H1 (cell line): ENCODE results near the gene SH3PXD2B. TPM values are rescaled to one million over a fixed set of nuclear protein-coding genes. Genes with fewer than 3 reads are reported as not detected.

Experiments used
- CTCF ChIA-PET: fragments of 300-600 bp; sonication (Branson Sonifier 250); formaldehyde crosslinking; loops from one replicate; lab custom pipeline; 2021; ENCODE audit not compliant: partially characterized antibody; lab: Charles Lee
- POLR2A ChIA-PET: fragments of 300-600 bp; sonication (Branson Sonifier 250); formaldehyde crosslinking; loops from one replicate; lab custom pipeline; 2021; ENCODE audit warnings: inconsistent platforms; ENCODE audit not compliant: partially characterized antibody; lab: Charles Lee
- DNase-seq, 2 experiments: peaks; one replicate each; pipeline versions ENCODE4 v3.0.0 to v3.0.0-alpha.2; 2010 to 2022; ENCODE audit warnings: low spot score in 2 of 2, low read depth in 1 of 2, mixed read lengths in 1 of 2
- FAIRE-seq: peaks from 2 replicates; lab custom pipeline; 2011; peaks lifted over from hg19 to GRCh38; lab: Jason Lieb, UNC
- H2AFZ ChIP-seq: 2 replicates; pipeline ENCODE4 v1.8.1; 2012; ENCODE audit warnings: low read length, inconsistent platforms
- H2AK5ac ChIP-seq: 2 replicates; pipeline ENCODE4 v1.6.1; 2013; ENCODE audit warnings: low read depth, low read length
- H2BK120ac ChIP-seq: replicated peaks from 2 replicates; pipeline ENCODE3; 2013; ENCODE audit warnings: low read depth, low read length, inconsistent platforms
- H2BK12ac ChIP-seq: 2 replicates; pipeline ENCODE4 v1.6.1; 2013; ENCODE audit warnings: low read depth, low read length
- H2BK15ac ChIP-seq: 2 replicates; pipeline ENCODE4 v1.6.1; 2013; ENCODE audit warnings: low read length
- H2BK20ac ChIP-seq: 2 replicates; pipeline ENCODE4 v1.6.1; 2013; ENCODE audit warnings: low read length
- H2BK5ac ChIP-seq: 2 replicates; pipeline ENCODE4 v1.6.1; 2013; ENCODE audit warnings: low read depth, low read length
- H3K14ac ChIP-seq: 2 replicates; pipeline ENCODE4 v1.6.1; 2013; ENCODE audit warnings: inconsistent platforms; ENCODE audit not compliant: insufficient read length
- H3K18ac ChIP-seq: 2 replicates; pipeline ENCODE4 v1.6.1; 2013; ENCODE audit warnings: low read length; ENCODE audit errors: extremely low read depth
- H3K23ac ChIP-seq: 2 replicates; pipeline ENCODE4 v1.6.1; 2013; ENCODE audit warnings: inconsistent platforms; ENCODE audit not compliant: insufficient read length
- H3K23me2 ChIP-seq: 2 replicates; pipeline ENCODE4 v1.6.1; 2013; ENCODE audit warnings: low read depth, low read length
- H3K27ac ChIP-seq: 2 replicates; pipeline ENCODE4 v1.6.1; 2011; ENCODE audit warnings: low read depth, low read length, inconsistent platforms
- H3K27me3 ChIP-seq, 4 experiments: replicated peaks in 1 of 4; 1 replicate in 1 of 4; 2 replicates in 3 of 4; pipeline versions ENCODE4 v1.6.1 to v1.8.1; 2011 to 2013; ENCODE audit warnings: low read length in 3 of 4, mild to moderate bottlenecking in 3 of 4, inconsistent platforms in 2 of 4, mixed read lengths in 2 of 4, moderate library complexity in 1 of 4; ENCODE audit not compliant: control insufficient read depth in 3 of 4, insufficient read depth in 3 of 4; ENCODE audit errors: extremely low read depth in 1 of 4
- H3K36me3 ChIP-seq, 4 experiments: 2 replicates each; pipeline versions ENCODE4 v1.6.1 to v1.8.1; 2011 to 2013; ENCODE audit warnings: mild to moderate bottlenecking in 4 of 4, low read length in 3 of 4, moderate library complexity in 2 of 4, control low read depth in 1 of 4, inconsistent platforms in 1 of 4; ENCODE audit not compliant: insufficient read depth in 4 of 4, control insufficient read depth in 2 of 4
- H3K4ac ChIP-seq: replicated peaks from 2 replicates; pipeline ENCODE3; 2013; ENCODE audit warnings: low read length, low read depth, mixed read lengths, inconsistent platforms; ENCODE audit not compliant: insufficient read length
- H3K4me1 ChIP-seq, 4 experiments: replicated peaks in 1 of 4; 1 replicate in 1 of 4; 2 replicates in 3 of 4; pipeline versions ENCODE4 v1.6.1 to v1.8.1; 2011 to 2013; ENCODE audit warnings: low read length in 3 of 4, inconsistent platforms in 2 of 4, mixed read lengths in 1 of 4; ENCODE audit not compliant: insufficient read depth in 4 of 4, control insufficient read depth in 3 of 4
- H3K4me2 ChIP-seq, 2 experiments: 2 replicates each; pipeline versions ENCODE4 v1.6.1 to v1.8.1; 2011 to 2013; ENCODE audit warnings: low read depth in 2 of 2, low read length in 2 of 2, control low read depth in 1 of 2, inconsistent platforms in 1 of 2, mild to moderate bottlenecking in 1 of 2; ENCODE audit not compliant: insufficient read depth in 1 of 2
- H3K4me3 ChIP-seq, 4 experiments: fragments of 200-600, 300-600 bp in 1 of 4; sonication (generic), shearing (Covaris generic), sonication (Bioruptor Twin) in 1 of 4; 2 replicates each; pipeline versions ENCODE4 v1.5.1 to v1.8.1; 2011 to 2016; ENCODE audit warnings: low read length in 4 of 4, low read depth in 3 of 4, control low read depth in 2 of 4, inconsistent platforms in 2 of 4, mild to moderate bottlenecking in 2 of 4, mixed read lengths in 1 of 4, moderate library complexity in 1 of 4; ENCODE audit not compliant: insufficient read depth in 2 of 4; ENCODE audit errors: extremely low read depth in 1 of 4
- H3K56ac ChIP-seq: replicated peaks from 2 replicates; pipeline ENCODE3; 2013; ENCODE audit warnings: low read depth, mild to moderate bottlenecking, mixed read lengths, low read length, inconsistent platforms; ENCODE audit not compliant: insufficient read length
- H3K79me1 ChIP-seq: 2 replicates; pipeline ENCODE4 v1.6.1; 2013; ENCODE audit warnings: low read depth, low read length, control low read depth
- H3K79me2 ChIP-seq, 2 experiments: 2 replicates each; pipeline versions ENCODE4 v1.6.1 to v1.8.1; 2012 to 2013; ENCODE audit warnings: low read length in 2 of 2, mild to moderate bottlenecking in 2 of 2, inconsistent platforms in 1 of 2; ENCODE audit not compliant: insufficient read depth in 2 of 2, control insufficient read depth in 1 of 2
- H3K9ac ChIP-seq, 4 experiments: replicated peaks in 1 of 4; 1 replicate in 1 of 4; 2 replicates in 3 of 4; pipeline versions ENCODE4 v1.6.1 to v1.8.1; 2011 to 2013; ENCODE audit warnings: low read depth in 3 of 4, low read length in 3 of 4, control low read depth in 2 of 4, mild to moderate bottlenecking in 2 of 4, moderate library complexity in 2 of 4, inconsistent platforms in 1 of 4; ENCODE audit errors: extremely low read depth in 1 of 4
- H3K9me3 ChIP-seq, 2 experiments: 2 replicates each; pipeline versions ENCODE4 v1.6.1 to v1.8.1; 2012 to 2013; ENCODE audit warnings: mild to moderate bottlenecking in 2 of 2, moderate library complexity in 2 of 2, control low read depth in 1 of 2, inconsistent platforms in 1 of 2, low read depth in 1 of 2, low read length in 1 of 2, mixed read lengths in 1 of 2; ENCODE audit not compliant: insufficient read depth in 2 of 2
- H4K20me1 ChIP-seq, 2 experiments: replicated peaks in 1 of 2; 2 replicates each; pipeline versions ENCODE3 to v1.8.1; 2011 to 2013; ENCODE audit warnings: inconsistent platforms in 2 of 2, low read length in 2 of 2, mild to moderate bottlenecking in 1 of 2; ENCODE audit not compliant: insufficient read depth in 2 of 2, control insufficient read depth in 1 of 2
- H4K5ac ChIP-seq: 2 replicates; pipeline ENCODE4 v1.6.1; 2013; ENCODE audit warnings: low read length, low read depth, mixed read lengths, inconsistent platforms; ENCODE audit not compliant: insufficient read length
- H4K8ac ChIP-seq: 2 replicates; pipeline ENCODE4 v1.8.0; 2013; ENCODE audit warnings: mild to moderate bottlenecking, moderate library complexity, low read length, inconsistent platforms; ENCODE audit not compliant: insufficient read depth; ENCODE audit errors: extremely low read depth
- H4K91ac ChIP-seq: replicated peaks from 2 replicates; pipeline ENCODE3; 2013; ENCODE audit warnings: low read length, mixed read lengths, inconsistent platforms; ENCODE audit not compliant: insufficient read length
- CREB1 ChIP-seq: IDR thresholded peaks from 2 replicates; pipeline ENCODE4 v1.6.1; 2012; ENCODE audit warnings: inconsistent platforms
- KDM1A ChIP-seq: fragments of 200-600, 300-600 bp; sonication (generic); IDR thresholded peaks from 2 replicates; pipeline ENCODE4 v1.7.1; 2016; ENCODE audit warnings: mild to moderate bottlenecking, low read length, borderline replicate concordance
- WGBS, 2 experiments: shearing (Covaris generic) in 1 of 2; methylation state at CpG; one replicate each; pipeline versions ENCODE4 v1.1.6 to v1.1.7; 2013 to 2015; ENCODE audit warnings: low lambda C conversion rate in 2 of 2, mixed read lengths in 2 of 2, inconsistent platforms in 1 of 2, low coverage in 1 of 2, missing lambda C conversion rate in 1 of 2; ENCODE audit not compliant: insufficient replicate concordance in 2 of 2, insufficient coverage in 1 of 2, insufficient read length in 1 of 2; ENCODE audit errors: extremely low coverage in 1 of 2, missing lambda C conversion rate in 1 of 2; 5-methylcytosine and 5-hydroxymethylcytosine counted together
- polyA plus RNA-seq, 7 experiments: library from polyadenylated mRNA; depleted of rRNA in 3 of 7; stranded (reverse) in 5 of 7; unstranded in 2 of 7; fragments of >200 nt in 5 of 7; fragments of 200-250 nt in 2 of 7; gene quantifications; 1 replicate in 5 of 7; 2 replicates in 1 of 7; 4 replicates in 1 of 7; pipeline versions ENCODE4 v1.2.1 to v1.2.3, GENCODE V29; 2011 to 2013; ENCODE audit warnings: missing spikeins in 2 of 7, mixed read lengths in 2 of 7
- total RNA-seq: library from RNA; stranded (reverse); fragmentation: NEBNext Ultra II Directional; extraction: Animal tissue kit (Norgen Biotek cat#: 25700); gene quantifications from 2 replicates; pipeline ENCODE4 v1.2.1, GENCODE V29; 2021

The SH3PXD2B gene
- total and polyA plus RNA-seq, 2 of the 8 experiments (the other 6 are each of a cell fraction or from before 2014, with no cell fraction given) = 32.9 to 72.9 TPM

GRCh38 chr5:172424808-172425207, 29.5 kb downstream of the SH3PXD2B start:
- no peak for FAIRE-seq
- DNase-seq = no peak
- peaks cover 0 to 3% (median 0%) of the 10 kb centered on the region in 4 experiments; a peak in 2 of 7 replicates for H3K4me1 ChIP-seq
- no peak overlapping the region for H2BK15ac ChIP-seq
- no peak overlapping the region for H2AK5ac ChIP-seq
- TF ChIP-seq KDM1A = no peak
- TF ChIP-seq CREB1 = no peak
- H3K56ac ChIP-seq = no peak overlapping the region
- H4K20me1 ChIP-seq = peaks cover 6 to 37% of the 10 kb centered on the region in 2 experiments
- no peak overlapping the region for H3K18ac ChIP-seq
- no peak overlapping the region for H4K5ac ChIP-seq
- no peak overlapping the region for H2BK12ac ChIP-seq
- H3K14ac ChIP-seq = no peak overlapping the region
- no peak overlapping the region for H3K27ac ChIP-seq
- no peak overlapping the region for H3K4ac ChIP-seq
- H3K9me3 ChIP-seq = no peaks in the 10 kb centered on the region
- peaks cover 0 to 49% of the 10 kb centered on the region in 2 experiments; a peak in 3 of 4 replicates for H3K79me2 ChIP-seq
- no peak overlapping the region for H2BK120ac ChIP-seq
- CTCF ChIA-PET = interaction anchor here (1.9 to 7.1 kb wide), 4 partner anchors 16 to 27 kb away, joined by 4 to 36 read pairs (median 16); no protein-coding TSS in a partner anchor
- peaks cover 11% of the 10 kb centered on the region for H3K79me1 ChIP-seq
- no peak overlapping the region for H2BK5ac ChIP-seq
- H3K4me2 ChIP-seq = no peak overlapping the region
- no peak overlapping the region for H4K8ac ChIP-seq
- no peak overlapping the region for H2AFZ ChIP-seq
- no peak overlapping the region for H4K91ac ChIP-seq
- H3K4me3 ChIP-seq = no peak overlapping the region
- H3K27me3 ChIP-seq = no peaks in the 10 kb centered on the region
- 96% methylated on average over 6 of the region's 6 CpGs; no CpG with 5 or more reads in 1 of the 2 experiments for WGBS, 2 experiments
- POLR2A ChIA-PET = interaction anchor here (1.1 kb wide), 1 partner anchor 28 kb away, joined by 3 read pairs; no protein-coding TSS in a partner anchor
- H3K36me3 ChIP-seq = peaks cover 0 to 21% (median 10%) of the 10 kb centered on the region in 4 experiments; a peak in 4 of 8 replicates
- no peak overlapping the region for H3K9ac ChIP-seq
- H2BK20ac ChIP-seq = no peak overlapping the region
- H3K23me2 ChIP-seq = no peaks in the 10 kb centered on the region
- no peak overlapping the region for H3K23ac ChIP-seq
